ENCODE results near the gene TAPT1. TPM values are rescaled to one million over a fixed set of nuclear protein-coding genes. Genes with fewer than 3 reads are reported as not detected.

Gene TAPT1
- total and polyA plus RNA-seq, 7 donors = 6.0 to 43.8 (median 29.4) TPM

GRCh38 chr4:16111533-16111932, 114.7 kb downstream of the TAPT1 start:
- Histone ChIP-seq H3K4me1 (no peaks in the 10 kb centered on the region), H3K36me3 (no peaks in the 10 kb centered on the region), H3K4me3 (no peak overlapping the region), H3K27me3 (no peaks in the 10 kb centered on the region), H3K27ac (no peak overlapping the region), H3K9me3 (no peaks in the 10 kb centered on the region)
- no peak for DNase-seq
- intact Hi-C loops (cut with DNase I) = no loop called here
- TF ChIP-seq CTCF (IDR thresholded peaks at IDR 0.05) = no peak
- TF ChIP-seq POLR2AphosphoS5 (IDR thresholded peaks at IDR 0.05) = no peak
- no peak for TF ChIP-seq POLR2A (IDR thresholded peaks at IDR 0.05)
- TF ChIP-seq EP300 (IDR thresholded peaks at IDR 0.05) = no peak
- WGBS, 2 donors = 97% methylated on average over 5 of the region's 5 CpGs

- TF ChIP-seq POLR2A (IDR thresholded peaks at IDR 0.05) = no peak
- no peak for TF ChIP-seq CTCF (IDR thresholded peaks at IDR 0.05)
- no peak for TF ChIP-seq EP300 (IDR thresholded peaks at IDR 0.05)
- no peak for TF ChIP-seq POLR2AphosphoS5 (IDR thresholded peaks at IDR 0.05)
- WGBS, 2 donors = 86 to 88% methylated on average over 3 of the region's 3 CpGs
- no peak for DNase-seq
Measured at GRCh38 chr4:16110661-16111290, 115.5 kb downstream of the TAPT1 start.

More at GRCh38 chr4:16110661-16111290, 115.5 kb downstream of the TAPT1 start:
- Histone ChIP-seq H3K27me3 (no peaks in the 10 kb centered on the region), H3K4me3 (no peak overlapping the region), H3K27ac (no peak overlapping the region), H3K36me3 (no peaks in the 10 kb centered on the region), H3K9me3 (no peaks in the 10 kb centered on the region), H3K4me1 (no peaks in the 10 kb centered on the region)
- intact Hi-C loops (cut with DNase I) = no loop called here

Small RNAs within 50 kb of the gene (small RNA-seq; reads per million reads assigned to genes)
- gene RPS21P4 = 0 reads per million in 3 donors

Other genes with a start within 250 kb of the TAPT1 start
- gene PROM1, start 142.4 kb downstream of the TAPT1 start, total RNA-seq = 1 to 10 TPM; 1.8 to 4.4 (median 2.6) TPM
- gene PROM1, start 142.4 kb downstream of the TAPT1 start, polyA plus RNA-seq = 10 to 100 TPM in 2 of 3 donors, 1 to 10 TPM in 1; 5.8 to 29.1 (median 21.6) TPM

Measured in sigmoid colon (tissue), 7 donors.